Measurements from ENCODE around the gene FAM98A.

Gene FAM98A

GRCh38 chr2:33599175-33599942, at the start of gene FAM98A:
FAM98A (minus strand) TSS chr2:33599299; CDS start chr2:33599221, 78 bp downstream.
- DNase-seq (ENCODE audit: low read depth, low spot score): peak; percentile 97

DNA sequence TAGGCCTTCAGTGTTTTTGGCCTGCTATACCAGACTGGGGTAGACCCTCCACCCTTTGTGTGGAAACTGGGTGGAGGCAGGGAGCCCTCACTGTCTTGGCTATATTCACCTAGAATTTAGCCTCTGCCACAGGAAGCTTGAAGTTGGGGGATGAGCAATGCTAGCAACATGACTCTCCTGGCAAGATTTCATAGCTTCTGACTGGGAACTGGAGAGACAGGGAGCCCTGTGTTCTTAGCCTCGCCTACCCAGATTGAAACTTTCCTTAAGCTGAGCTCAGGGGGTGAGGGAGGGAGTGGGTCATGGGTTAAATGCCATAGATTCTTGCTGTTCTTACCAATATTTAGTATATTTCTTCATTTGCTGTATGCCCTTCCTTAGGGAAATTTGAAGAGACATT, 46.8 kb upstream of the FAM98A start:
- no peak for DNase-seq (ENCODE audit: low read depth, low spot score)

GRCh38 chr2:33644215-33644614, 45.1 kb upstream of the FAM98A start:
- DNase-seq (ENCODE audit: low read depth, low spot score): no peak

DNA sequence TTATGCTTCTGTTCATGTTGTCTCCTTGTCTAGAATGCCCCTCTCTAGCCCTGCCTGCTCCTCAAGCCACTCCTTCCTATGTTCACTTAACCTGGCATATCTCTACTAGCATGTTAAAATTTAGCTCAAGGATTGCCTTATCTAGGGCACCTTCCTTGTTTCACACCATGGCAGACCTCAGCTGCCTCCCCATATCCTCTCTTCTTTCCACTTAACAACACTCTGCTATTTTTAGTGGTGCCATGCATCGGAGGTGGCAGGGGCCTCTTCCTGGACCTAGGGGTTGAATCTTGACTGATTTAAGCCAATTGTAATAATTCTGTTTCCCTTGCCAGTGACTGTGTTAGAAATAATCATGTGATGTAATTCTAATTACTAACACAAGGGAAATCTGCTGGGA, 36.9 kb upstream of the FAM98A start:
- DNase-seq (ENCODE audit: low read depth, low spot score): no peak

DNA sequence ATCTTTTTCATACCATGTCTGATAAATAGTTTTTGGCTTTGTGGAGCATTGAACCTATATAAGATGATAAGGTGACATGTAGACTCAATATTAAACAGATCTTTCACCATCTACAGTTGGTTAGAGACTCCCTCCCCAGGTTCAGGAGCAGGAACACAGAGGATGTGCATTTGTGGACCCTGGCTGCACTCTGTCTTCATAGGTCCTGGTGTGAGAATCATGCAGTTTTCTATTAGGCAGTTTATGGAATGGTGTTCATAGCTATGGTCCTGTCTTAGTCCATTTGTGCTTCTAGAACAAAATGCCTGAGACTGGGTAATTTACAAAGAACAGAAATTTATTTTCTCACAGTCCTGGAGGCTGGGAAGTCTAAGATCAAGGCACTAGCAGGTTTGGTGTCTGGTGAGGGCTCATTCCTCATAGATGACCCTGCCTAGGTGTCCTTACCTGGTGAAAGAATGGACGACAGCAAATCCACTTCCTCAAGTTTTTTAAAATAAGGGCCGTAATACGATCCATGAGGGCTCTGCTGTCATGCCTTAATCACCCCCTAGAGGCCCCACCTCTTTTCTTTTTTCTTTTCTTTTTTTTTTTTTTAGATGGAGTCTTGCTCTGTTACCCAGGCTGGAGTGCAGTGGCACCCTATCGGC, 35.3 kb upstream of the FAM98A start:
- DNase-seq (ENCODE audit: low read depth, low spot score): no peak

DNA sequence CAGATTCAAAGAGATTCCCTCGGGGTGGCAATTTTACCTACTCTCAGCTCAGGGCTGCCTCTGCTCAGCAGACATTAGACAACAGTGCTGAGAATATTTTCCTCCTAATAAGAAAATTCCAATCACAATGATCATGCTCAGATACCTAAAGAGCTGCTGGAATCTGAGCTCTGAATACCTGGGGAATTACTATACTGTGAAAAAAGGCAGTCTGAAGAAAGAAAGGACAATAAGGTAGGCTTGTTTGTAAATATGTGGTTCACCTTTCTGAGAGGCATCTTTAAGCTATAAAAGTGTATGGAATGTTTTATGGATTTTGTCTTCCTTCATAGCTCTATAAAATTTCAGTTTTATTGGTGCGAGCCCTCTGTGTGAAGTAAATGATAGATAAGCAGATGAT, 34.2 kb upstream of the FAM98A start:
- DNase-seq (ENCODE audit: low read depth, low spot score): no peak

GRCh38 chr2:33632831-33633230, 33.7 kb upstream of the FAM98A start:
- DNase-seq (ENCODE audit: low read depth, low spot score): no peak

DNA sequence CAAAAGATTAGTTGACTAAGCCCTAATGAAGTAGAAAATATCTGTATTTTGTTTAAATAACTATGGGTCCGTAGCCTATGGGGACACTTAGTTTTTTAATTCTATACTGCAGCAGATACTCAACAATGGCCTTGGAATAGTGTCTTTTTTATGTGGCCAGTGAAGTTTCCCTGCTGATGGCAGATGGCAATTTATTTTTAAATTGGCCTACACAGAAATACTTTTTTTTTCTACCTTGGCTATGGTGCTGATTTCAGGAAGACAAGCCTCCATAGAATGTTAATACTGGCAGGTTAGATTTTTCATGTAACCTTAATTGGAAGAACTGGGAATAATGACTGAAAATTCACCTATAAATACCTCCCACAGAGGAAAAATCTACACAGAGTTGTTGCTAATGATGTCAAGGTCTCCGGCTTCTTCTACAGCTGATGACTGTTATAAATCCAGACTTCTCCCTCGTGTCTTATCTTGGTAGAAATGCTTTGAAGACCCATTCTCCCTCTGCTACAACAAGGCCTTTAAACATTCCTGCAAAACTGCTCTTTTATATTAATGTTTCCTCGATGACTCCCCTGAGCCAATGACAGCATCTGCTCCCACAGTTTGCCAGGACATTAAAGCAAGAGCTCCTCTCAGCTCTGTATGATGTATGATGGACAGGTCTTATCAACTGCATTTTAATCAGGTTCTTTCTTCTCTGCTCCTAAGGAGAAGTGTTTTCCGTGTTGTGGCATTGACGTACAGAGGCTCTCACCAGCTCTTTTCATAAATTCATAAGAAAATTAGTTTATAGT, 29.1 kb upstream of the FAM98A start:
- no peak for DNase-seq (ENCODE audit: low read depth, low spot score)

DNA sequence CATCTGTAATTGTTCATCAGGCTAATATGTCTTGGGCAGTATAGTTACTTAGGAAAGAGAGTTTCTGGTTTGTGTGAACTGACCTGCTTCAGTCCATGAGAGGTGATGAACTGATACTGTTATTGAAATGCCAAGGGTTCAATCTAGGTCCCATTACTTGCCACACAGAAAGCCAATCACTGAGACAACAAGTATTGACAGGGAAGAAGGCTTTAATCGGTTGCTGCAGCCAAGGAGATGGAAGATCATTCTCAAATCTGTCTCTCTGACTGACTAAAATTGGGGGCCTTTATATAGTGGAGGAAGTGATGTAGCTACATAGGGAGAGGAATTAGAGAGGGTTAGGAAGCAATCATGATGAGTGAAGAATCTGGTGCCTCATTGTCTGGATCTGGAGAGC, 19.9 kb upstream of the FAM98A start:
- no peak for DNase-seq (ENCODE audit: low read depth, low spot score)

DNA sequence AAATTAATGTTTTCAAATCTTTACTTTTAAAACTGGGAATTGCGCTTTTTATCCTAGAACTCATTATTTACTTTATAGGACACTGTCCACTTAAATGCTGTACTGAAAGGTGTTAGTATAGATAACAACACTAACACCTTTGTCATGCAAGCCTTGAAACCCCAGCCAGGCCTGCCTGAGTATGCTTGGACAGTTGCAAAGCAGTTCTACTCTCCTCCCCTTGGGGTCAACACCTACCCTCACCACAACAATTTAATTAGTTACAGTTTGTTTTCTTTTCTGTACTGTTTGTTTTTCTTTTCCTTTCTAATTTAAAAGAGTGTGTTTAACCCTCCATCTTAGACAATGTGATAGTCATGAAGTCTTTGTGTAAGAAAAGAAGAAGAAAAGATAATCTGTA, 18.9 kb upstream of the FAM98A start:
- no peak for DNase-seq (ENCODE audit: low read depth, low spot score)

DNA sequence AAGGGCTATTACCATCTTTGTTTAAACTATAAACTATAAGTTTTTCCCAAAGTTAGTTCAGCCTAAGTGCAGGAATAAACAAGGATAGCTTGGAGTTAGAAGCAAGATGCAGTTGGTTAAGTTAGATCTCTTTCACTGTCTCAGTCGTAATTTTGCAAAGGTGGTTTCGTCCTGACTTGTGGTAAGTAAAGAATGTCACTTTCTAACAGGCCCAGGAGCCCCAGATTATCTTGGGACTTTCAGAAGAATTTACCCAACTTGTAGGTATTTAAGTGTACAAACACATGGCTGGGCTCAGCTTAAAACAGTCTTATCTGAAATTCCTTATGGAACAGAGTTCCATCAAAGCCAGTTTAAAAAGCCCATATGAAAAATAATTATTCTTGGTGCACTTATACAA, 18.3 kb upstream of the FAM98A start:
- DNase-seq (ENCODE audit: low read depth, low spot score): no peak

DNA sequence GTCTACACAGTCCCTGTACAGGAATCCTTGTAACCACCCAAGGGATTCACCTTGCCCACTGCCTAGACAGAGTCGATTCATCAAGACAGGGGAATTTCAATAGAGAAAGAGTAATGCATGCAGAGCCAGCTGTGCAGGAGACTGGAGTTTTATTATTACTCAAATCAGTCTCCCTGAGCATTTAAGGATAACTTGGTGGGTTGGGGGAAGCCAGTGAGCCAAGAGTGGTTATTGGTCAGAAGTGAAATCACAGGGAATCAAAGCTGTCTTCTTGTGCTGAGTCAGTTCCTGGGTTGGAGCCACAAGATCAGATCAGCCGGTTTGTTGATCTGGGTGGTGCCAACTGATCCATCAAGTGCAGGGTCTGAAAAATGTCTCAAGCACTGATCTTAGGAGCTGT, 17.8 kb upstream of the FAM98A start:
- no peak for DNase-seq (ENCODE audit: low read depth, low spot score)

DNA sequence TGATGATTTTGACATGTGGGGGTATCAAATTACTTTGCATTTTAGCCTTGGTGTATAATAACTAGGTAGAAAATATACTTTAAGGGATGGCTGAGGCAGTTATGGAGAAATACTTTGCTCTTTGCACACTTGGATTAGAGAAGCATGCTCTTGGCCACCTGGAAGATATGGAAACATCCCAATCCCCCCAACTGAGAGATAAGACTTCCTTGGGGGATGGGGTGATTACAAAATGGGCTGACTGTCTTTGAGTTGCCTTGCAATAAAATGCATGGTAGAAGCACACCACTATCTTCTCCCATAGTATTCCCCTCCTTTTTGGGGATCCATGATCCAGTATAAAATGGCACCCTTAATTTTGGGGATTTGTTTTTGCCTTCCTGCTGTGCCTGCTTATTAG, 15.1 kb upstream of the FAM98A start:
- no peak for DNase-seq (ENCODE audit: low read depth, low spot score)

- no peak for DNase-seq (ENCODE audit: low read depth, low spot score)
These were observed 8.8 kb upstream of the FAM98A start for GRCh38 chr2:33607905-33608304.

DNA sequence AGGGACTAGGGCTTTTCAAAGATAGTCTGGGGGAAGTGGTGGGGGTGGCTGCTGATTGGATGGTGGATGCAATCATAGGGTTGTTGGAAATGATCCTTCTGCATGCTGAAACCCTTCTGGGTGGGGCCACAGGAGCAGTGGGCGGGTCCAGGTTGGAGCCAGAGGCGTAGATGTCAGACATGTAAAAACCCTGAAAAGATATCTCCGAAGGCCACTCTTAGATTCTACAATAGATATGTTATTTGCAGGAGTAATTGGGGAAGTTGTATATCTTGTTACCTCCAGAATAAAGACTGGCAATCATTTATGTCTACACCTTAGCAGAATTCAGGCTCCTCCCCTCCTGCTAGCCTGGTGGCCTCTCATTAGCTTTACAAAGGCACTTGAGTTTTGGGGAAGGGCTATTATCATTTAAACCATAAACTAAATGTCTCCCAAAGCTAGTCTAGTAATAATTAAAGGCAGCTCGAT, 8.2 kb upstream of the FAM98A start:
- DNase-seq (ENCODE audit: low read depth, low spot score): no peak

GRCh38 chr2:33606622-33607021, 7.5 kb upstream of the FAM98A start:
- DNase-seq (ENCODE audit: low read depth, low spot score): no peak

GRCh38 chr2:33606100-33606499, 7.0 kb upstream of the FAM98A start:
- DNase-seq (ENCODE audit: low read depth, low spot score): no peak

- DNase-seq (ENCODE audit: low read depth, low spot score): no peak
These were observed 6.0 kb upstream of the FAM98A start for GRCh38 chr2:33605056-33605455.

DNA sequence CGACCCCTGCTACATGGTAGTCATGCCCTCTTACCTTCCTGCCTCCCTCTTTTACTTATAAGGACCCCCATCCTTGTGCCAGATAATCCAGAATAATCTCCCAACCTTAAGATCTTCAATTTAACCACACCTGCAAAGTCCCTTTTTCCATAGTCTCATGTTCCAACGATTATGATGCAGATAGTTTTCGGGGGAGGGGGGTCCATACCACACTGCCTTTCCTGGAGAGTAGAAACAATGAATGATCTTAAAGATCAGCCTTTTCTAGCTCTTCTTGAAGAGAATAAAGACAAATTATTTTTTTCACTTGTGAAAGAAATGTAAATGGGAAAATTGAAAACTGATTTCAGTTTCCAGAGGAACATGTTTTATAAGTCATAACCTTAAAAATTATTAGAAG, 4.3 kb upstream of the FAM98A start:
- no peak for DNase-seq (ENCODE audit: low read depth, low spot score)

GRCh38 chr2:33602201-33602830, 3.2 kb upstream of the FAM98A start:
- no peak for DNase-seq (ENCODE audit: low read depth, low spot score)

- DNase-seq (ENCODE audit: low read depth, low spot score): no peak
These were observed 769 bp upstream of the FAM98A start for GRCh38 chr2:33599943-33600192.

DNA sequence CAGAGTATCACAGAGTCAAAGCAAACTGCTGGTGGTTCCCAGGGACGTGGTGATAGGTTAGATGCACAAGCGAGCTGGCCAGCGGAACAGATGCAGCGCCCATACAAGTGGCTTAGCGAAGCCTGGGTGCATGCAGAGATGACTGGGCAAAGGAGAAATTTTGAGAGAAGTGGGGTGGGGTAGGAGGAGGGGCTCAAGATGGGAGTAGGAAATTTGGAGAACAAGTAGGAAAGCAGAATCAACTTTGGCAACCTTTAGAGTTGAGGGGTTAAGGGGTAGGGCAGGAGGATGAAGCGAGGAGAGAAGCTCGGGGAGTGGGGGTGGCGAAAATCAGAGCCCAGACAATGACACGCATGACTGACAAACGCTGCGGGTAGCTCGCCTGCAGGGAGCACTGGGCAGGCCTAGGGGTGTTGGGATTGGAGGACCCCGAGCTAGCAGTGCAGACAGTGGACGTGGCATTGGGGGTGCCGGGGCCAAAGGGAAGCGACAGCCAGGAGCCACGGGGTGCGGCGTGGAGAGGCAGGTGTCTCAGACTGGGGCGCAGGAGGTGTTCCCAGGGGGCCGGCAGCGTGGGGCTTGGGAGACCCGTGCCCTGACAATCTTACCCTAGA, 431 bp downstream of the FAM98A start:
- DNase-seq (ENCODE audit: low read depth, low spot score): no peak

All from brain pericyte (primary cell).